Keratinocyte (primary cell): ENCODE results near the gene MOCS1. TPM values are rescaled to one million over a fixed set of nuclear protein-coding genes. Genes with fewer than 3 reads are reported as not detected.

Source experiments
- DNase-seq: peaks from one replicate; pipeline ENCODE4 v3.0.0-alpha.2; 2011; ENCODE audit warnings: low read depth, missing footprints, low spot score
- FAIRE-seq: peaks from 2 replicates; lab custom pipeline; 2011; peaks lifted over from hg19 to GRCh38; lab: Jason Lieb, UNC
- H2AFZ ChIP-seq: 2 replicates; pipeline ENCODE4 v1.6.0; 2012; ENCODE audit warnings: low read length, control low read depth, inconsistent platforms; ENCODE audit not compliant: control insufficient read depth
- H3K27ac ChIP-seq: 2 replicates; pipeline ENCODE4 v1.5.1; 2011; ENCODE audit warnings: low read length; ENCODE audit not compliant: control insufficient read depth, insufficient read depth
- H3K27me3 ChIP-seq: 3 replicates; pipeline ENCODE4 v1.6.0; 2011; ENCODE audit warnings: low read length; ENCODE audit not compliant: control insufficient read depth, insufficient read depth; ENCODE audit errors: extremely low read depth
- H3K36me3 ChIP-seq, 2 experiments: 2 replicates in 1 of 2; 3 replicates in 1 of 2; pipeline ENCODE4 v1.5.1; 2011; ENCODE audit warnings: low read length in 2 of 2, mild to moderate bottlenecking in 1 of 2; ENCODE audit not compliant: control insufficient read depth in 2 of 2, insufficient read depth in 2 of 2; ENCODE audit errors: extremely low read depth in 1 of 2
- H3K4me1 ChIP-seq: 3 replicates; pipeline ENCODE4 v1.5.1; 2011; ENCODE audit warnings: low read length; ENCODE audit not compliant: control insufficient read depth, insufficient read depth; ENCODE audit errors: extremely low read depth
- H3K4me2 ChIP-seq: 3 replicates; pipeline ENCODE4 v1.6.0; 2011; ENCODE audit warnings: low read depth, low read length; ENCODE audit not compliant: control insufficient read depth, insufficient read depth; ENCODE audit errors: extremely low read depth
- H3K4me3 ChIP-seq, 3 experiments: fragments of 200-600 bp in 1 of 3; sonication (generic) in 1 of 3; 2 replicates in 2 of 3; 3 replicates in 1 of 3; pipeline ENCODE4 v1.5.1; 2011 to 2016; ENCODE audit warnings: low read length in 3 of 3, mild to moderate bottlenecking in 3 of 3, control low read depth in 2 of 3, inconsistent platforms in 1 of 3, low read depth in 1 of 3, mixed read lengths in 1 of 3, mixed run types in 1 of 3, moderate library complexity in 1 of 3; ENCODE audit not compliant: control insufficient read depth in 2 of 3, insufficient read depth in 2 of 3; ENCODE audit errors: extremely low read depth in 1 of 3
- H3K79me2 ChIP-seq: 2 replicates; pipeline ENCODE4 v1.6.0; 2012; ENCODE audit warnings: low read length; ENCODE audit not compliant: control insufficient read depth, insufficient read depth
- H3K9ac ChIP-seq: 3 replicates; pipeline ENCODE4 v1.6.0; 2011; ENCODE audit warnings: low read length; ENCODE audit not compliant: control insufficient read depth, insufficient read depth; ENCODE audit errors: extremely low read depth
- H3K9me1 ChIP-seq: 3 replicates; pipeline ENCODE4 v1.6.0; 2011; ENCODE audit warnings: low read length; ENCODE audit not compliant: control insufficient read depth, insufficient read depth; ENCODE audit errors: extremely low read depth
- H3K9me3 ChIP-seq: 2 replicates; pipeline ENCODE4 v1.5.1; 2012; ENCODE audit warnings: low read depth, low read length; ENCODE audit not compliant: control insufficient read depth
- H4K20me1 ChIP-seq: 3 replicates; pipeline ENCODE4 v1.6.0; 2011; ENCODE audit warnings: low read length; ENCODE audit not compliant: control insufficient read depth, insufficient read depth; ENCODE audit errors: extremely low read depth
- EZH2 ChIP-seq: IDR thresholded peaks from one replicate; pipeline ENCODE4 v1.6.1; 2012; ENCODE audit warnings: inconsistent platforms, mild to moderate bottlenecking, low read length, moderate library complexity
- dilution Hi-C: fragments of 300-500 bp; cut with MboI; formaldehyde crosslinking; loops from one replicate; pipeline ENCODE4 v1.7.0; 2020; ENCODE audit warnings: low sequenced_read_pairs; ENCODE audit not compliant: extremely low pct_ligation_motif_present
- polyA plus RNA-seq, 5 experiments: library from polyadenylated mRNA; depleted of rRNA in 3 of 5; stranded (reverse) in 3 of 5; stranded (forward) in 1 of 5; unstranded in 1 of 5; fragments of >200 nt; gene quantifications; 1 replicate in 1 of 5; 2 replicates in 3 of 5; 3 replicates in 1 of 5; pipeline versions ENCODE4 v1.2.1 to v1.2.3, GENCODE V29; 2011 to 2012; ENCODE audit warnings: missing spikeins in 2 of 5, low read depth in 1 of 5, low replicate concordance in 1 of 5
- TF ChIP-seq, protein P1 (sequence below), 3 experiments: IDR thresholded peaks in 1 of 3; conservative IDR thresholded peaks in 1 of 3; optimal IDR thresholded peaks in 1 of 3; 2 replicates in 2 of 3; 3 replicates in 1 of 3; pipeline versions ENCODE3 to v1.5.1; 2011; ENCODE audit warnings: low read length in 3 of 3, mild to moderate bottlenecking in 3 of 3, moderate library complexity in 2 of 3, control low read depth in 1 of 3, inconsistent platforms in 1 of 3; ENCODE audit not compliant: insufficient read depth in 2 of 3; ENCODE audit errors: extremely low read depth in 1 of 3

The MOCS1 gene
- polyA plus RNA-seq, 1 donor (not counting 4 experiments of a cell fraction or from before 2014, with no cell fraction given), result 2.2 TPM

GRCh38 chr6:39886871-39887270 is 47.4 kb downstream of the MOCS1 start:
- Histone ChIP-seq H3K4me3 (no peak overlapping the region), H3K9me3 (no peaks in the 10 kb centered on the region), H3K4me2 (no peak overlapping the region), H2AFZ (no peak overlapping the region), H4K20me1 (no peaks in the 10 kb centered on the region), H3K9me1 (no peaks in the 10 kb centered on the region), H3K27me3 (no peaks in the 10 kb centered on the region), H3K27ac (no peak overlapping the region), H3K9ac (no peak overlapping the region), H3K79me2 (no peaks in the 10 kb centered on the region), H3K4me1 (no peaks in the 10 kb centered on the region), H3K36me3 (no peaks in the 10 kb centered on the region)
- FAIRE-seq (no peak), DNase-seq (no peak)
- TF ChIP-seq, protein P1, sequence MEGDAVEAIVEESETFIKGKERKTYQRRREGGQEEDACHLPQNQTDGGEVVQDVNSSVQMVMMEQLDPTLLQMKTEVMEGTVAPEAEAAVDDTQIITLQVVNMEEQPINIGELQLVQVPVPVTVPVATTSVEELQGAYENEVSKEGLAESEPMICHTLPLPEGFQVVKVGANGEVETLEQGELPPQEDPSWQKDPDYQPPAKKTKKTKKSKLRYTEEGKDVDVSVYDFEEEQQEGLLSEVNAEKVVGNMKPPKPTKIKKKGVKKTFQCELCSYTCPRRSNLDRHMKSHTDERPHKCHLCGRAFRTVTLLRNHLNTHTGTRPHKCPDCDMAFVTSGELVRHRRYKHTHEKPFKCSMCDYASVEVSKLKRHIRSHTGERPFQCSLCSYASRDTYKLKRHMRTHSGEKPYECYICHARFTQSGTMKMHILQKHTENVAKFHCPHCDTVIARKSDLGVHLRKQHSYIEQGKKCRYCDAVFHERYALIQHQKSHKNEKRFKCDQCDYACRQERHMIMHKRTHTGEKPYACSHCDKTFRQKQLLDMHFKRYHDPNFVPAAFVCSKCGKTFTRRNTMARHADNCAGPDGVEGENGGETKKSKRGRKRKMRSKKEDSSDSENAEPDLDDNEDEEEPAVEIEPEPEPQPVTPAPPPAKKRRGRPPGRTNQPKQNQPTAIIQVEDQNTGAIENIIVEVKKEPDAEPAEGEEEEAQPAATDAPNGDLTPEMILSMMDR (optimal IDR thresholded peaks at IDR 0.05 in 1 of 3, IDR thresholded peaks at IDR 0.05 in 1 of 3, conservative IDR thresholded peaks at IDR 0.05 in 1 of 3; ENCODE audit: extremely low read depth in 1 of 3, insufficient read depth in 2 of 3, low read length in 3 of 3), result no peak
- no peak for TF ChIP-seq EZH2
- dilution Hi-C loops, result no loop called here

GRCh38 chr6:39885691-39886090 is 48.6 kb downstream of the MOCS1 start:
- no peak overlapping the region for H2AFZ ChIP-seq
- no peaks in the 10 kb centered on the region for H4K20me1 ChIP-seq
- TF ChIP-seq, protein P1 (optimal IDR thresholded peaks at IDR 0.05 in 1 of 3, IDR thresholded peaks at IDR 0.05 in 1 of 3, conservative IDR thresholded peaks at IDR 0.05 in 1 of 3; ENCODE audit: extremely low read depth in 1 of 3, insufficient read depth in 2 of 3, low read length in 3 of 3), result no peak
- DNase-seq, result no peak
- FAIRE-seq, result no peak
- dilution Hi-C loops, result no loop called here
- no peaks in the 10 kb centered on the region for H3K79me2 ChIP-seq
- H3K4me3 ChIP-seq, result no peak overlapping the region
- no peaks in the 10 kb centered on the region for H3K9me3 ChIP-seq
- no peak overlapping the region for H3K4me2 ChIP-seq
- H3K27ac ChIP-seq, result no peak overlapping the region
- no peaks in the 10 kb centered on the region for H3K27me3 ChIP-seq
- H3K4me1 ChIP-seq, result no peaks in the 10 kb centered on the region
- H3K9ac ChIP-seq, result no peak overlapping the region
- no peaks in the 10 kb centered on the region for H3K36me3 ChIP-seq
- no peaks in the 10 kb centered on the region for H3K9me1 ChIP-seq
